ENCODE measurements around the gene PDF. TPM values are rescaled to one million over a fixed set of nuclear protein-coding genes. Genes with fewer than 3 reads are reported as not detected.

The PDF gene
- total and polyA plus RNA-seq, 2 of the 13 experiments (the other 11 are each of a cell fraction or from before 2014, with no cell fraction given), result 12.4 to 48.8 TPM

- H3K4me3 ChIP-seq (replicated peaks in 1 of 3; ENCODE audit: insufficient read depth in 1 of 3, low read depth in 2 of 3, low read length in 3 of 3), result peak overlapping the region in 2 of 3 experiments; percentile 13 to 84; a peak in 4 of 6 replicates
- intact Hi-C loops (cut with micrococcal nuclease; ENCODE audit: unreplicated experiment), result loop anchor here (1.0 to 2.0 kb wide), 2 partner anchors 16 to 59 kb away; partner anchors contain the start of gene VPS4A
- in situ Hi-C loops (cut with HindIII; ENCODE audit: extremely low pct_ligation_motif_present, low pct_unique_long_range_greater_than_20kb), result no loop called here
- peaks cover 60% of the 10 kb centered on the region for H3K4me1 ChIP-seq (ENCODE audit: insufficient read depth, low read length)
- H3K27me3 ChIP-seq (ENCODE audit: control insufficient read depth in 1 of 2, insufficient read depth in 2 of 2, low read length in 2 of 2), result no peaks in the 10 kb centered on the region
- no peaks in the 10 kb centered on the region for H3K9me3 ChIP-seq (ENCODE audit: low read length)
- FAIRE-seq (peak; percentile 94), ATAC-seq (peak; percentile 51), DNase-seq (ENCODE audit: low spot score) (peak; percentile 94)
- H3K9ac ChIP-seq (ENCODE audit: insufficient read depth, low read depth, low read length), result peak overlapping the region; percentile 45
- ChIA-PET POLR2A (interaction anchor here (0.7 to 5.8 kb wide), 6 partner anchors 9 to 25 kb away, joined by 3 to 52 read pairs (median 8); partner anchors contain the start of genes COG8, NIP7, TMED6 and VPS4A), CTCF (ENCODE audit: low intra/inter-chr PET ratio, low total read pairs) (interaction anchor here (1.0 to 1.1 kb wide), 2 partner anchors 12 to 14 kb away, joined by 3 to 4 read pairs; partner anchors contain the start of gene NIP7)
- no peak overlapping the region for H2AFZ ChIP-seq (ENCODE audit: low read length)
- peaks cover 35% of the 10 kb centered on the region for H4K20me1 ChIP-seq (ENCODE audit: insufficient read depth, low read length)
- peak overlapping the region; percentile 68 for H3K27ac ChIP-seq (ENCODE audit: extremely low read length, insufficient read depth, low read length)
- peak overlapping the region; percentile 80 for H3K4me2 ChIP-seq (ENCODE audit: low read depth, low read length)
- peaks cover 24 to 46% of the 10 kb centered on the region in 2 experiments for H3K36me3 ChIP-seq (replicated peaks in 1 of 2; ENCODE audit: control insufficient read depth in 1 of 2, insufficient read depth in 2 of 2, low read length in 2 of 2)
- BruUV-seq (replicated peaks), result TSS peak; percentile 10
- 13% methylated on average over 7 of the region's 7 CpGs for WGBS (ENCODE audit: low lambda C conversion rate)
- H3K79me2 ChIP-seq (ENCODE audit: insufficient read depth, low read length), result peaks cover 62% of the 10 kb centered on the region
- peak; percentile 83; the same call in 1 of the 2 replicates for TF ChIP-seq MIER3 (CRISPR knock-in tag; IDR thresholded peaks at IDR 0.05; ENCODE audit: borderline replicate concordance)
- TF ChIP-seq SMAD9 (CRISPR knock-in tag; IDR thresholded peaks at IDR 0.05), result 0 out of 2 replicates have a peak, but pooled peaks have one; percentile 7
- peak; percentile 73 for TF ChIP-seq ZNF883 (CRISPR knock-in tag; IDR thresholded peaks at IDR 0.05; ENCODE audit: not compliant biosample characterization)
- no peak for TF ChIP-seq AGO1 (IDR thresholded peaks at IDR 0.05; ENCODE audit: low read depth, low read length, poor library complexity, severe bottlenecking)
- TF ChIP-seq ESRRA (CRISPR knock-in tag; IDR thresholded peaks at IDR 0.05; ENCODE audit: low read depth), result peak; percentile 85; the same call in 1 of the 2 replicates
- no peak for TF ChIP-seq E2F1 (CRISPR knock-in tag; IDR thresholded peaks at IDR 0.05)
- TF ChIP-seq SIX4 (CRISPR knock-in tag; IDR thresholded peaks at IDR 0.05), result no peak
- no peak for TF ChIP-seq STAG1 (CRISPR knock-in tag; IDR thresholded peaks at IDR 0.05)
- no peak for TF ChIP-seq ZNF557 (CRISPR knock-in tag; IDR thresholded peaks at IDR 0.05)
- TF ChIP-seq RBM22 (optimal IDR thresholded peaks at IDR 0.05; ENCODE audit: low read length), result peak; percentile 90
- TF ChIP-seq MYPOP (CRISPR knock-in tag; IDR thresholded peaks at IDR 0.05), result 0 out of 2 replicates have a peak, but pooled peaks have one; percentile 67
- 0 out of 2 replicates have a peak, but pooled peaks have one; percentile 36 for TF ChIP-seq ZBTB3 (CRISPR knock-in tag; IDR thresholded peaks at IDR 0.05; ENCODE audit: borderline replicate concordance, low read depth)
- no peak for TF ChIP-seq ZNF562 (CRISPR knock-in tag; IDR thresholded peaks at IDR 0.05; ENCODE audit: borderline replicate concordance)
- peak; percentile 64 for TF ChIP-seq ASH2L (IDR thresholded peaks at IDR 0.05; ENCODE audit: insufficient read length, low read depth, low read length)
- TF ChIP-seq, protein P1, sequence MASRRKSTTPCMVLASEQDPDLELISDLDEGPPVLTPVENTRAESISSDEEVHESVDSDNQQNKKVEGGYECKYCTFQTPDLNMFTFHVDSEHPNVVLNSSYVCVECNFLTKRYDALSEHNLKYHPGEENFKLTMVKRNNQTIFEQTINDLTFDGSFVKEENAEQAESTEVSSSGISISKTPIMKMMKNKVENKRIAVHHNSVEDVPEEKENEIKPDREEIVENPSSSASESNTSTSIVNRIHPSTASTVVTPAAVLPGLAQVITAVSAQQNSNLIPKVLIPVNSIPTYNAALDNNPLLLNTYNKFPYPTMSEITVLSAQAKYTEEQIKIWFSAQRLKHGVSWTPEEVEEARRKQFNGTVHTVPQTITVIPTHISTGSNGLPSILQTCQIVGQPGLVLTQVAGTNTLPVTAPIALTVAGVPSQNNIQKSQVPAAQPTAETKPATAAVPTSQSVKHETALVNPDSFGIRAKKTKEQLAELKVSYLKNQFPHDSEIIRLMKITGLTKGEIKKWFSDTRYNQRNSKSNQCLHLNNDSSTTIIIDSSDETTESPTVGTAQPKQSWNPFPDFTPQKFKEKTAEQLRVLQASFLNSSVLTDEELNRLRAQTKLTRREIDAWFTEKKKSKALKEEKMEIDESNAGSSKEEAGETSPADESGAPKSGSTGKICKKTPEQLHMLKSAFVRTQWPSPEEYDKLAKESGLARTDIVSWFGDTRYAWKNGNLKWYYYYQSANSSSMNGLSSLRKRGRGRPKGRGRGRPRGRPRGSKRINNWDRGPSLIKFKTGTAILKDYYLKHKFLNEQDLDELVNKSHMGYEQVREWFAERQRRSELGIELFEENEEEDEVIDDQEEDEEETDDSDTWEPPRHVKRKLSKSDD (CRISPR knock-in tag; IDR thresholded peaks at IDR 0.05; ENCODE audit: low read depth), result no peak
- no peak for TF ChIP-seq GLMP (CRISPR knock-in tag; IDR thresholded peaks at IDR 0.05; ENCODE audit: borderline replicate concordance)
- no peak; the same call in 1 of the 2 replicates for TF ChIP-seq SMC3 (IDR thresholded peaks at IDR 0.05; ENCODE audit: low read length)
Observed at GRCh38 chr16:69326172-69326873, 4.1 kb downstream of the PDF start.
